ENCODE results near the gene GAGE13. TPM values are rescaled to one million over a fixed set of nuclear protein-coding genes. Genes with fewer than 3 reads are reported as not detected.

Gene GAGE13
- polyA plus RNA-seq, 1 donor (not counting 4 experiments of a cell fraction or from before 2014, with no cell fraction given) = not detected

GRCh38 chrX:49286136-49286535 is 45.2 kb upstream of the GAGE13 start:
- Histone ChIP-seq H3K27ac (ENCODE audit: control insufficient read depth, insufficient read depth, low read length) (no peak overlapping the region), H3K9me3 (ENCODE audit: control insufficient read depth, low read depth, low read length) (no peaks in the 10 kb centered on the region), H3K9me1 (ENCODE audit: control insufficient read depth, extremely low read depth, insufficient read depth, low read length) (no peaks in the 10 kb centered on the region), H3K79me2 (ENCODE audit: control insufficient read depth, insufficient read depth, low read length) (no peaks in the 10 kb centered on the region), H4K20me1 (ENCODE audit: control insufficient read depth, extremely low read depth, insufficient read depth, low read length) (no peaks in the 10 kb centered on the region), H3K27me3 (ENCODE audit: control insufficient read depth, extremely low read depth, insufficient read depth, low read length) (no peaks in the 10 kb centered on the region), H3K4me3 (ENCODE audit: control insufficient read depth in 2 of 3, extremely low read depth in 1 of 3, insufficient read depth in 2 of 3, low read depth in 1 of 3, low read length in 3 of 3) (no peak overlapping the region), H2AFZ (ENCODE audit: control insufficient read depth, low read length) (no peak overlapping the region), H3K4me1 (ENCODE audit: control insufficient read depth, extremely low read depth, insufficient read depth, low read length) (no peaks in the 10 kb centered on the region), H3K36me3 (ENCODE audit: control insufficient read depth in 2 of 2, extremely low read depth in 1 of 2, insufficient read depth in 2 of 2, low read length in 2 of 2) (no peaks in the 10 kb centered on the region), H3K9ac (ENCODE audit: control insufficient read depth, extremely low read depth, insufficient read depth, low read length) (no peak overlapping the region), H3K4me2 (ENCODE audit: control insufficient read depth, extremely low read depth, insufficient read depth, low read depth, low read length) (no peak overlapping the region)
- no peak for TF ChIP-seq CTCF (optimal IDR thresholded peaks at IDR 0.05 in 1 of 3, IDR thresholded peaks at IDR 0.05 in 1 of 3, conservative IDR thresholded peaks at IDR 0.05 in 1 of 3; ENCODE audit: extremely low read depth in 1 of 3, insufficient read depth in 2 of 3, low read length in 3 of 3)
- no peak for TF ChIP-seq EZH2 (IDR thresholded peaks at IDR 0.05; ENCODE audit: low read length)
- dilution Hi-C loops (cut with MboI; ENCODE audit: extremely low pct_ligation_motif_present, low sequenced_read_pairs) = no loop called here
- FAIRE-seq (no peak), DNase-seq (ENCODE audit: low read depth, low spot score) (no peak)

- Histone ChIP-seq H3K27ac (ENCODE audit: control insufficient read depth, insufficient read depth, low read length) (no peak overlapping the region), H3K79me2 (ENCODE audit: control insufficient read depth, insufficient read depth, low read length) (no peaks in the 10 kb centered on the region), H3K4me2 (ENCODE audit: control insufficient read depth, extremely low read depth, insufficient read depth, low read depth, low read length) (no peak overlapping the region), H3K36me3 (ENCODE audit: control insufficient read depth in 2 of 2, extremely low read depth in 1 of 2, insufficient read depth in 2 of 2, low read length in 2 of 2) (no peaks in the 10 kb centered on the region), H2AFZ (ENCODE audit: control insufficient read depth, low read length) (no peak overlapping the region), H3K4me3 (ENCODE audit: control insufficient read depth in 2 of 3, extremely low read depth in 1 of 3, insufficient read depth in 2 of 3, low read depth in 1 of 3, low read length in 3 of 3) (no peak overlapping the region), H3K27me3 (ENCODE audit: control insufficient read depth, extremely low read depth, insufficient read depth, low read length) (no peaks in the 10 kb centered on the region), H3K4me1 (ENCODE audit: control insufficient read depth, extremely low read depth, insufficient read depth, low read length) (no peaks in the 10 kb centered on the region), H3K9me1 (ENCODE audit: control insufficient read depth, extremely low read depth, insufficient read depth, low read length) (no peaks in the 10 kb centered on the region), H3K9ac (ENCODE audit: control insufficient read depth, extremely low read depth, insufficient read depth, low read length) (no peak overlapping the region), H4K20me1 (ENCODE audit: control insufficient read depth, extremely low read depth, insufficient read depth, low read length) (no peaks in the 10 kb centered on the region), H3K9me3 (ENCODE audit: control insufficient read depth, low read depth, low read length) (no peaks in the 10 kb centered on the region)
- dilution Hi-C loops (cut with MboI; ENCODE audit: extremely low pct_ligation_motif_present, low sequenced_read_pairs) = no loop called here
- FAIRE-seq (no peak), DNase-seq (ENCODE audit: low read depth, low spot score) (no peak)
- TF ChIP-seq CTCF (optimal IDR thresholded peaks at IDR 0.05 in 1 of 3, IDR thresholded peaks at IDR 0.05 in 1 of 3, conservative IDR thresholded peaks at IDR 0.05 in 1 of 3; ENCODE audit: extremely low read depth in 1 of 3, insufficient read depth in 2 of 3, low read length in 3 of 3) (no peak), EZH2 (IDR thresholded peaks at IDR 0.05; ENCODE audit: low read length) (no peak)
These were observed 44.8 kb upstream of the GAGE13 start for GRCh38 chrX:49286581-49286980.
